C4-2B (cell line): ENCODE measurements around the gene TENM4.

Experiments
- H3K27ac ChIP-seq: fragments of 450-650 bp; 2 replicates; pipeline ENCODE4 v1.5.1; 2017
- ZFX ChIP-seq: fragments of 450-650 bp; IDR thresholded peaks from 2 replicates; pipeline ENCODE4 v1.6.1; 2017
- TF ChIP-seq, protein P1 (sequence below): fragments of 450-650 bp; conservative IDR thresholded peaks from 2 replicates; pipeline ENCODE4 v1.5.1; 2017; ENCODE audit warnings: mild to moderate bottlenecking

The TENM4 gene

GRCh38 chr11:78657968-78658839 lies 782.6 kb downstream of the TENM4 start:
- H3K27ac ChIP-seq = no peak overlapping the region
- TF ChIP-seq ZFX = no peak
- TF ChIP-seq, protein P1, sequence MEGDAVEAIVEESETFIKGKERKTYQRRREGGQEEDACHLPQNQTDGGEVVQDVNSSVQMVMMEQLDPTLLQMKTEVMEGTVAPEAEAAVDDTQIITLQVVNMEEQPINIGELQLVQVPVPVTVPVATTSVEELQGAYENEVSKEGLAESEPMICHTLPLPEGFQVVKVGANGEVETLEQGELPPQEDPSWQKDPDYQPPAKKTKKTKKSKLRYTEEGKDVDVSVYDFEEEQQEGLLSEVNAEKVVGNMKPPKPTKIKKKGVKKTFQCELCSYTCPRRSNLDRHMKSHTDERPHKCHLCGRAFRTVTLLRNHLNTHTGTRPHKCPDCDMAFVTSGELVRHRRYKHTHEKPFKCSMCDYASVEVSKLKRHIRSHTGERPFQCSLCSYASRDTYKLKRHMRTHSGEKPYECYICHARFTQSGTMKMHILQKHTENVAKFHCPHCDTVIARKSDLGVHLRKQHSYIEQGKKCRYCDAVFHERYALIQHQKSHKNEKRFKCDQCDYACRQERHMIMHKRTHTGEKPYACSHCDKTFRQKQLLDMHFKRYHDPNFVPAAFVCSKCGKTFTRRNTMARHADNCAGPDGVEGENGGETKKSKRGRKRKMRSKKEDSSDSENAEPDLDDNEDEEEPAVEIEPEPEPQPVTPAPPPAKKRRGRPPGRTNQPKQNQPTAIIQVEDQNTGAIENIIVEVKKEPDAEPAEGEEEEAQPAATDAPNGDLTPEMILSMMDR = no peak

DNA sequence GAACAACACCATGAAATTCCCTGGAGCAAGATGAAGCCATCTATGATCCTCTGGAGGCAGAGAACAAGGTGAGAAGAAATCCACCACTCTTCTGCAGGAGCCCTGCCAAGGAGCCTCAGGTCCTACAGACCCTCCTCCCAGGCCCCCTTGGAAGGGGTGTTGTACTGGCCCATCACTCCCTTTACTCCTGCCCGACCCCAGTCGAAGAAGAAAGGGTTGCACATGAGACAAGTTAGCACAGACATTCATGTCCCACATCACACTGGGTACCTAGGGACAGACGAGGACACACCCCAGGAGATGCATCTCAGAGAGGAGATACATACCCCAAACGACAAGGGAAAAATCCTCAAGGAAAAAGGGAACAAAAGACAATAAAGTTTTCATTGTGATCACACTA lies 783.4 kb downstream of the TENM4 start:
- TF ChIP-seq, protein P1 = no peak
- TF ChIP-seq ZFX = no peak
- H3K27ac ChIP-seq = no peak overlapping the region

GRCh38 chr11:78656984-78657383 lies 783.8 kb downstream of the TENM4 start:
- TF ChIP-seq, protein P1 = no peak
- TF ChIP-seq ZFX = no peak
- H3K27ac ChIP-seq = no peak overlapping the region

DNA sequence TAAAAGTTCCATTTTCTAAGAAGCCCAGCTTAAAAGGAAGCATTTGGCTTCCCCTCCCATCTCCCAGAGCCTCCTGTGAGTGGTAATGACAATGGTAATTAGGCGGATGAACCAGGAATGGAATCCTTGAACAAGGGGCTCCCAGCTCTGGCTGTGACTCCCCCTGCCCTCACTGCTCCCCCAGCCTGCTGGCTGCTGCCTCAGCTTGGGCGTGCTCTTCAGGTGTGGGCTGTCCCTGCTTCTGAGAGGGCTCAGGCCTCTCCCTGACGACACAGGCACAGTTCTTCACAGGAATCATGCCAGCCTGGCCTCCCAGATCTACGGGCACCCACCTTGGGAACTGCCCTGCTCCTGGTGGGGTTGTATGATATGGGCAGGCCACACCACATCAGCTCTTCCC lies 784.5 kb downstream of the TENM4 start:
- H3K27ac ChIP-seq = no peak overlapping the region
- TF ChIP-seq ZFX = no peak
- TF ChIP-seq, protein P1 = no peak

GRCh38 chr11:78655561-78655960 lies 785.3 kb downstream of the TENM4 start:
- H3K27ac ChIP-seq = no peak overlapping the region
- TF ChIP-seq, protein P1 = no peak
- TF ChIP-seq ZFX = no peak

DNA sequence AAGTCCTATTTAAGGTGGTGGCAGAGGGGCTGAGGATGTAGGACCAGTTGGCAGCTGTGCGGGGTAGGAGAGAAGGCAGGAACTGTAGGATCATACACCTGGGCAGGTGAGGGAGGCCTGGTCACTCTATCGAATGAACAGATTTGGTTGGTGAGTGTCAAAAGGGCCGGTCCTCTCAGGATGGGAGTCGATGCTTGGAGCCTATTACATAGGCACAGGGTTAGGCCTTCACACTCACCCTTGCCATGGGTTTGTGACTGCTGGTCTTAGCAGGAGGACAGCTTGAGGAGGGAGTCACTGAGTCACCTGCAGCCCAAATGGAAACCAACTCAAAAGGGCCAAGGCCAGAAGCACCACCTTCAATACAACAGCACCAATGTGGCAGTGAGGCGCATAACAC lies 786.0 kb downstream of the TENM4 start:
- TF ChIP-seq ZFX = no peak
- TF ChIP-seq, protein P1 = no peak
- no peak overlapping the region for H3K27ac ChIP-seq

DNA sequence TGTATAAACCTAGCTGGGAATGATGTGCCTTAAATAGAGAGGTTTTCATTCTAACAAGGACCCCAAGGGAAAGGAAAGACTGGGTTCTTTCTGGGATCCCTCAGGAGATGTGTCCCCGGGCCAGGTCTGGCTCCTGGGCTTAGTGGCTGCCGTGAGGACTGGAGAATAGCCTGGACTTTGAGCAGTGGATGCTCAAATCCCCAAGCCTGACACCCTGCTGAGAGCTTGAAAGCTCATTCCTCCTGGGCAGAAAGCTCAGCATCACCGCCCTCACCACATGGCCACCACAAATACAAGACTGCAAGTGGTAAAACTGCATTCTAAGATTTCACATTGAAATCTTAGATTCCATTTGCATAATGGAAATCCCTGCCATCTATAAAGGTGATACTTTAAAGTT lies 786.8 kb downstream of the TENM4 start:
- H3K27ac ChIP-seq = no peak overlapping the region
- no peak for TF ChIP-seq ZFX
- TF ChIP-seq, protein P1 = no peak
